ENCODE data around the gene FAM9C.

DNA sequence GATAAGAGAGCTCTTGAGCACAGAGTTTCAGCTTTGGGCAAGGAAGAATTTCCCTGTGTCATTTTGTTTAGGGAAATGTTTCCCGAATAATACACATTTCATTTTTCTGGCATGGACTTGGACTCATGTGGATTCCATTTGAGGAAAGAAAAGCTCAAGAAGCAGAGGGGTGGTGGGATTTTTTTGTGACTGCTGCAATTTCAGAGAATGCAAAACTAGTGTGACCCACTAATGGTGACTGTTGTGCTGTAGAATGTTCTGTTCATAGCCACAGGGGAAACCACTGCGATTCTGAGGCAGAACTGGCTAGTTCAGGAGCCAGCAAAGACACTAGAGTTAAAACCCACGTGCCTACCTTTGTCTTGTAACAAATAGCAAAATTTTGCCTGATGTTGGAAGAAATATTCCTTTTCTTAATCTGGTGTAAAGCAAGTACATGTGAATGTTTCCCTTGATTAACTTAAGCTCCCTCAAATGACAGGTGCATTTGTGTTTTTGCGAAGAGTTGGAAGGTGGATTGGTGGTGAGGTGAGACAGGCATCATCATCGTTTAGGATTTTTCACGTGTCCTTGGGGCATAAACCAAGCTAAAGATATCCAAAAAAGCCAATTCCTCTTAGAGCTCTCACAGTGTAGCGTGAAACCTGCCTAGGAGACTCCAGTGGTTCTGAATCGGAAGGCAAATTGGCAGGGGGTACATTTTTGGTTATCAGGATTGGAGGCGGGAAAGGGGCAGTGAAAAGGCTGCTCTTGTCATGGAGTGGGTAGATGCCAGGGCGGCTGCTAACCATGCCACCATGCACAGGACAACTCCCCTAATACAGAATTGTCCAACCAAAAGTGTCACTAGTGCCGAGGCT, 38.0 kb upstream of the FAM9C start:
- TF ChIP-seq POLR2A (IDR thresholded peaks at IDR 0.05; ENCODE audit: low read depth): no peak
- TF ChIP-seq EP300 (IDR thresholded peaks at IDR 0.05): no peak
- no peak for TF ChIP-seq CTCF (IDR thresholded peaks at IDR 0.05)
- no peak for TF ChIP-seq POLR2AphosphoS5 (IDR thresholded peaks at IDR 0.05)

All from esophagus muscularis mucosa (tissue), 4 donors.